CD14-positive monocyte (primary cell): ENCODE data around the gene KLF13. TPM values are rescaled to one million over a fixed set of nuclear protein-coding genes. Genes with fewer than 3 reads are reported as not detected.

ENCODE experiments used
- DNase-seq, 3 donors: peaks; one replicate each; pipeline ENCODE4 v3.0.0-alpha.2; 2011 to 2022
- H2AFZ ChIP-seq: 2 replicates; pipeline ENCODE4 v1.6.0; 2012; ENCODE audit warnings: mild to moderate bottlenecking, low read depth, low read length, inconsistent platforms; ENCODE audit not compliant: insufficient read depth, poor library complexity, severe bottlenecking
- H3K27ac ChIP-seq, 2 donors: 1 replicate in 1 of 2; 2 replicates in 1 of 2; pipeline ENCODE4 v1.5.1; 2012 to 2013; ENCODE audit warnings: low read length in 2 of 2, control low read depth in 1 of 2, inconsistent platforms in 1 of 2, low read depth in 1 of 2, mild to moderate bottlenecking in 1 of 2
- H3K27me3 ChIP-seq, 2 donors: one replicate each; pipeline versions ENCODE4 v1.6.0 to v1.6.1; 2011 to 2013; ENCODE audit warnings: low read length in 2 of 2; ENCODE audit not compliant: control insufficient read depth in 2 of 2, insufficient read depth in 2 of 2
- H3K36me3 ChIP-seq, 2 donors: replicated peaks in 1 of 2; 1 replicate in 1 of 2; 2 replicates in 1 of 2; pipeline versions ENCODE4 v1.5.1 to v1.6.1; 2012 to 2013; ENCODE audit warnings: low read length in 2 of 2, control low read depth in 1 of 2, inconsistent platforms in 1 of 2, mild to moderate bottlenecking in 1 of 2; ENCODE audit not compliant: insufficient read depth in 2 of 2, control insufficient read depth in 1 of 2
- H3K4me1 ChIP-seq, 2 donors: 1 replicate in 1 of 2; 2 replicates in 1 of 2; pipeline versions ENCODE4 v1.5.1 to v1.6.1; 2012 to 2013; ENCODE audit warnings: low read length in 2 of 2, control low read depth in 1 of 2, inconsistent platforms in 1 of 2, mild to moderate bottlenecking in 1 of 2, moderate library complexity in 1 of 2; ENCODE audit not compliant: insufficient read depth in 2 of 2, control insufficient read depth in 1 of 2
- H3K4me2 ChIP-seq: replicated peaks from 2 replicates; pipeline ENCODE3; 2012; ENCODE audit warnings: low read length, moderate library complexity, mild to moderate bottlenecking; ENCODE audit not compliant: poor library complexity, severe bottlenecking; ENCODE audit errors: extremely low read depth
- H3K4me3 ChIP-seq, 3 experiments: fragments of 200-600 bp in 1 of 3; sonication (generic) in 1 of 3; replicated peaks in 1 of 3; 1 replicate in 2 of 3; 2 replicates in 1 of 3; pipeline ENCODE4 v1.5.1; 2011 to 2013; ENCODE audit warnings: low read length in 3 of 3, mild to moderate bottlenecking in 3 of 3, control low read depth in 2 of 3, low read depth in 2 of 3, inconsistent platforms in 1 of 3, moderate library complexity in 1 of 3
- H3K79me2 ChIP-seq: 2 replicates; pipeline ENCODE4 v1.6.0; 2012; ENCODE audit warnings: mild to moderate bottlenecking, control low read depth, inconsistent platforms, low read length, moderate library complexity; ENCODE audit not compliant: insufficient read depth
- H3K9ac ChIP-seq: 2 replicates; pipeline ENCODE4 v1.6.0; 2017; ENCODE audit warnings: low read length, mild to moderate bottlenecking; ENCODE audit not compliant: insufficient read depth, poor library complexity, severe bottlenecking
- H3K9me3 ChIP-seq, 2 donors: replicated peaks in 1 of 2; 1 replicate in 1 of 2; 2 replicates in 1 of 2; pipeline versions ENCODE4 v1.5.1 to v1.6.1; 2012 to 2013; ENCODE audit warnings: low read length in 2 of 2, control low read depth in 1 of 2; ENCODE audit not compliant: control insufficient read depth in 1 of 2, insufficient read depth in 1 of 2
- H4K20me1 ChIP-seq: 2 replicates; pipeline ENCODE4 v1.6.0; 2012; ENCODE audit warnings: mild to moderate bottlenecking, low read length, control low read depth, moderate library complexity; ENCODE audit not compliant: insufficient read depth
- H3K27ac Mint-ChIP-seq, 7 donors: one replicate each; pipeline ENCODE4 v1.8.0; 2020; ENCODE audit warnings: mild to moderate bottlenecking in 7 of 7, mixed read lengths in 7 of 7, moderate library complexity in 6 of 7, inconsistent platforms in 2 of 7
- H3K27me3 Mint-ChIP-seq, 3 donors: one replicate each; pipeline ENCODE4 v1.8.0; 2021 to 2022; ENCODE audit warnings: low read depth in 3 of 3, mild to moderate bottlenecking in 3 of 3, mixed read lengths in 3 of 3, moderate library complexity in 3 of 3, inconsistent platforms in 1 of 3
- H3K36me3 Mint-ChIP-seq, 2 donors: one replicate each; pipeline ENCODE4 v1.8.0; 2020; ENCODE audit warnings: mixed read lengths in 2 of 2, inconsistent platforms in 1 of 2, mild to moderate bottlenecking in 1 of 2
- H3K4me1 Mint-ChIP-seq: one replicate; pipeline ENCODE4 v1.8.0; 2020; ENCODE audit warnings: mild to moderate bottlenecking, mixed read lengths
- H3K4me3 Mint-ChIP-seq, 2 donors: one replicate each; pipeline ENCODE4 v1.8.0; 2020; ENCODE audit warnings: mild to moderate bottlenecking in 2 of 2, mixed read lengths in 2 of 2, moderate library complexity in 1 of 2
- H3K9me3 Mint-ChIP-seq, 7 donors: one replicate each; pipeline ENCODE4 v1.8.0; 2020 to 2022; ENCODE audit warnings: mixed read lengths in 7 of 7, mild to moderate bottlenecking in 6 of 7, moderate library complexity in 6 of 7, inconsistent platforms in 2 of 7
- WGBS: methylation state at CpG from one replicate; pipeline ENCODE4 v1.1.5; 2013; ENCODE audit warnings: missing lambda C conversion rate; ENCODE audit not compliant: insufficient coverage; 5-methylcytosine and 5-hydroxymethylcytosine counted together
- intact Hi-C, 2 donors: fragments of 100-400 bp; cut with micrococcal nuclease; formaldehyde crosslinking; loops; one replicate each; pipeline versions ENCODE4 v1.15.0 to v1.15.1; 2023
- polyA plus RNA-seq, 3 donors: library from polyadenylated mRNA; depleted of rRNA in 1 of 3; unstranded in 2 of 3; stranded (reverse) in 1 of 3; fragments of 300-500 nt in 2 of 3; fragments of >200 nt in 1 of 3; fragmentation: Illumina TruSeq in 2 of 3; gene quantifications; 1 replicate in 2 of 3; 2 replicates in 1 of 3; pipeline ENCODE4 v1.2.3, GENCODE V29; 2012 to 2021
- TF ChIP-seq, protein P1 (sequence below): fragments of 200-600 bp; IDR thresholded peaks from one replicate; pipeline ENCODE4 v1.8.0; 2022; ENCODE audit warnings: antibody characterized with exemption, mild to moderate bottlenecking

Gene KLF13
- polyA plus RNA-seq, 3 donors, result 22.5 to 121 (median 28.0) TPM

DNA sequence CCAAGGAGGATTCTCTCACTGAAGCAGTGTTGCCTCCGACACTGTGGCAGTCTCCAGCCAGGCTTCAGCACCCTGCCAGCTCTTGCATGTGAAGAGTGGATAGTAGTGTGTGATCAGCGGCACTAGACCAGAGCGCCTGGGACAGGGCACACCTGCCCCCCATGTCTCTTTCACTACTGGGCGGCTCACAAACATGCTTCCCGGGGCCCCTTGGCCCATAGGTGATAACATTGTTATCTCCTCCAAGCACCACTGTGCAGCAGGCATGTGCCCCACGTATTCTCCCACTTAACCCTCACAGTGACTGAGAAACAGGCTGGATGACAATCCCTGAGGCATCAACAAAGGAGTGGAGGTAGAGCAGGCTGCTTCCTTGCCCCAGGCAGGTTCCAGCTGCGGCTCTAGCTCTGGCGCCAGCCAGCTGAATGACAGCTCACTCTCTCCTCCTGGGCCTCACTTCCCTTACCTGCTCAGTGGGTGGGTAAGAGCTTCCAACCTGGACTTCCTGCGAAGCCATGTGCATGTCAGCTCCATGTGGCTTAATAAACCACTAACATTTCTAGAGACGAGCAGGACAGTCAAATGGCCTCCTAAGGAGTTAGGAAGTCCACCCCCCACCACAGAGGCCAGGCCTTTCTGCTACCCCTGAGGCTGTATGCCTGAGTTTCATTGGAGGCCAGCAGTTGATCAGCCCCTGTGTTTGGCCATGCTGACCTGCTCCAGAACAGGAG lies 37.8 kb downstream of the KLF13 start:
- H3K4me2 ChIP-seq, result peak overlapping the region; percentile 60
- DNase-seq, result no peak

DNA sequence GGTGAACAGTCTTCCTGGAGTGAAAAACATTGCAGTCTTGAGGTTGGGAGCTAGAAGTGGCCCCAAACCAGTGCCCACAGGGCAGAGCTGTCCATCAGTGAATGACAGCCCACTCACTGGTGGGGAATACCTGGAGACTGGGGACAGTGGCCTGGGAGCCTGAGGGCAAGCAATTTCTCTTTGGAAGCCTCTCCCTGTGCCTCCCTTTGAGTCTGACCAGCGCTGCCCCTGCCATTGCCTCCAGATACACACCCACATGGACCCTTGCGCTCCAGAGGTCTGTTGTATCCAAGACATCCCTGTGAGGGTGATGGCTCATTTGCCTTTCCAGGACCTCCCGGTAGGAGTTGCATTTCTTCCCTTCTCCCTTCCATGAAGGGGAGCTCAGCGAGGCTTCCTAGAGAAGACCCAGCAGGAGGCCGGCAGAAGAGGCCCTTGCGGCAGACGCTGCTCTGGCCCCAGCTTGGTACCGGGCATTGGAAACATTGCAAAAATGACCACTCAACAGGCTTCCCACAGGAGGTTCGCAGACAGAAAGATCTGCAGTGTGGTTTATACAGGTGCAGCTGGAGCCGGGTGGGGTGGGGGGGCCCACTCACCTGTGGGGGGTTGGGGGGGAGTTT lies 38.5 kb downstream of the KLF13 start:
- Histone ChIP-seq H4K20me1 (peaks cover 100% of the 10 kb centered on the region), H3K9me3 (no peaks in the 10 kb centered on the region), H3K4me3 (peak overlapping the region in 1 of 3 experiments; percentile 53), H2AFZ (no peak overlapping the region), H3K4me1 (peaks cover 79 to 85% of the 10 kb centered on the region in 2 donors), H3K27ac (peak overlapping the region; percentile 45 to 56), H3K79me2 (peaks cover 100% of the 10 kb centered on the region), H3K36me3 (peaks cover 6 to 23% of the 10 kb centered on the region in 2 donors), H3K27me3 (no peaks in the 10 kb centered on the region), H3K4me2 (peak overlapping the region; percentile 60), H3K9ac (no peak overlapping the region)
- Mint-ChIP-seq H3K36me3 (peaks cover 18 to 27% of the 10 kb centered on the region in 2 donors), H3K9me3 (peaks cover 0 to 4% (median 0%) of the 10 kb centered on the region in 7 donors), H3K27me3 (peaks cover 0 to 2% (median 0%) of the 10 kb centered on the region in 3 donors), H3K4me3 (peak overlapping the region; percentile 63 to 74), H3K27ac (peak overlapping the region; percentile 61 to 92 (median 81)), H3K4me1 (peaks cover 95% of the 10 kb centered on the region)
- 61% methylated on average over 3 of the region's 10 CpGs for WGBS
- no peak for DNase-seq
- TF ChIP-seq, protein P1, sequence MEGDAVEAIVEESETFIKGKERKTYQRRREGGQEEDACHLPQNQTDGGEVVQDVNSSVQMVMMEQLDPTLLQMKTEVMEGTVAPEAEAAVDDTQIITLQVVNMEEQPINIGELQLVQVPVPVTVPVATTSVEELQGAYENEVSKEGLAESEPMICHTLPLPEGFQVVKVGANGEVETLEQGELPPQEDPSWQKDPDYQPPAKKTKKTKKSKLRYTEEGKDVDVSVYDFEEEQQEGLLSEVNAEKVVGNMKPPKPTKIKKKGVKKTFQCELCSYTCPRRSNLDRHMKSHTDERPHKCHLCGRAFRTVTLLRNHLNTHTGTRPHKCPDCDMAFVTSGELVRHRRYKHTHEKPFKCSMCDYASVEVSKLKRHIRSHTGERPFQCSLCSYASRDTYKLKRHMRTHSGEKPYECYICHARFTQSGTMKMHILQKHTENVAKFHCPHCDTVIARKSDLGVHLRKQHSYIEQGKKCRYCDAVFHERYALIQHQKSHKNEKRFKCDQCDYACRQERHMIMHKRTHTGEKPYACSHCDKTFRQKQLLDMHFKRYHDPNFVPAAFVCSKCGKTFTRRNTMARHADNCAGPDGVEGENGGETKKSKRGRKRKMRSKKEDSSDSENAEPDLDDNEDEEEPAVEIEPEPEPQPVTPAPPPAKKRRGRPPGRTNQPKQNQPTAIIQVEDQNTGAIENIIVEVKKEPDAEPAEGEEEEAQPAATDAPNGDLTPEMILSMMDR, result no peak
- intact Hi-C loops, result loop anchor here in 1 of 2 donors (5.0 kb wide), 1 partner anchor 122 kb away; no protein-coding TSS in a partner anchor

More for the DNA sequence above, 37.8 kb downstream of the KLF13 start:
- H3K36me3 ChIP-seq, result peaks cover 6 to 30% of the 10 kb centered on the region in 2 donors
- H2AFZ ChIP-seq, result no peak overlapping the region
- H3K79me2 ChIP-seq, result peaks cover 100% of the 10 kb centered on the region
- peaks cover 86 to 92% of the 10 kb centered on the region in 2 donors for H3K4me1 ChIP-seq
- H3K27me3 ChIP-seq, result no peaks in the 10 kb centered on the region
- intact Hi-C loops, result loop anchor here in 1 of 2 donors (5.0 kb wide), 2 partner anchors 37 to 123 kb away; partner anchors contain the start of gene KLF13
- H3K9me3 Mint-ChIP-seq, result peaks cover 0 to 3% (median 0%) of the 10 kb centered on the region in 7 donors
- H3K27ac Mint-ChIP-seq, result peak overlapping the region in 6 of 7 donors; percentile 33 to 92 (median 66)
- peaks cover 100% of the 10 kb centered on the region for H4K20me1 ChIP-seq
- peak overlapping the region in 1 of 3 experiments; percentile 40 for H3K4me3 ChIP-seq
- no peaks in the 10 kb centered on the region for H3K9me3 ChIP-seq
- TF ChIP-seq, protein P1, result no peak
- peaks cover 98% of the 10 kb centered on the region for H3K4me1 Mint-ChIP-seq
- H3K27me3 Mint-ChIP-seq, result peaks cover 0 to 2% (median 0%) of the 10 kb centered on the region in 3 donors
- H3K27ac ChIP-seq, result peak overlapping the region; percentile 4 to 56
- H3K36me3 Mint-ChIP-seq, result peaks cover 20 to 27% of the 10 kb centered on the region in 2 donors
- no peak overlapping the region for H3K4me3 Mint-ChIP-seq
- WGBS, result 67% methylated on average over 4 of the region's 10 CpGs
- peak overlapping the region; percentile 24 for H3K9ac ChIP-seq
